ENCODE data around the gene AAK1.
"Not testable (repeated sequence)": the region's sequence is repeated elsewhere in the genome, so short reads cannot be mapped to it uniquely, and the experiment has no call there.

The AAK1 gene

GRCh38 chr2:69456950-69457445, 186.5 kb downstream of the AAK1 start:
- H3K27ac ChIP-seq (ENCODE audit: low read depth, low read length) = no peak overlapping the region
- no peaks in the 10 kb centered on the region for H3K27me3 ChIP-seq (ENCODE audit: control insufficient read depth, insufficient read depth, low read length)
- H3K4me1 ChIP-seq (ENCODE audit: control insufficient read depth, insufficient read depth, low read length) = no peaks in the 10 kb centered on the region
- no peak overlapping the region for H3K4me3 ChIP-seq (ENCODE audit: low read length)
- no peaks in the 10 kb centered on the region for H3K36me3 ChIP-seq (ENCODE audit: control insufficient read depth, insufficient read depth, low read length)
- H3K9ac ChIP-seq (ENCODE audit: low read length) = no peak overlapping the region

GRCh38 chr2:69456154-69456553, 187.4 kb downstream of the AAK1 start:
- H3K4me1 ChIP-seq (ENCODE audit: control insufficient read depth, insufficient read depth, low read length) = no peaks in the 10 kb centered on the region
- H3K27ac ChIP-seq (ENCODE audit: low read depth, low read length) = no peak overlapping the region

GRCh38 chr2:69454976-69455375, 188.6 kb downstream of the AAK1 start:
- no peaks in the 10 kb centered on the region for H3K27me3 ChIP-seq (ENCODE audit: control insufficient read depth, insufficient read depth, low read length)
- no peak overlapping the region for H3K27ac ChIP-seq (ENCODE audit: low read depth, low read length)
- H3K36me3 ChIP-seq (ENCODE audit: control insufficient read depth, insufficient read depth, low read length) = no peaks in the 10 kb centered on the region
- H3K4me1 ChIP-seq (ENCODE audit: control insufficient read depth, insufficient read depth, low read length) = no peaks in the 10 kb centered on the region
- H3K9ac ChIP-seq (ENCODE audit: low read length) = no peak overlapping the region
- no peak overlapping the region for H3K4me3 ChIP-seq (ENCODE audit: low read length)

More at GRCh38 chr2:69456154-69456553, 187.4 kb downstream of the AAK1 start:
- Histone ChIP-seq H3K27me3 (ENCODE audit: control insufficient read depth, insufficient read depth, low read length) (no peaks in the 10 kb centered on the region), H3K4me3 (ENCODE audit: low read length) (no peak overlapping the region), H3K9ac (ENCODE audit: low read length) (no peak overlapping the region), H3K36me3 (ENCODE audit: control insufficient read depth, insufficient read depth, low read length) (no peaks in the 10 kb centered on the region)

GRCh38 chr2:69453475-69454129, 189.9 kb downstream of the AAK1 start:
- Histone ChIP-seq H3K4me3 (ENCODE audit: low read length) (no peak overlapping the region), H3K27ac (ENCODE audit: low read depth, low read length) (no peak overlapping the region), H3K4me1 (ENCODE audit: control insufficient read depth, insufficient read depth, low read length) (no peaks in the 10 kb centered on the region)

GRCh38 chr2:69452687-69453086, 190.9 kb downstream of the AAK1 start:
- Histone ChIP-seq H3K36me3 (ENCODE audit: control insufficient read depth, insufficient read depth, low read length) (no peaks in the 10 kb centered on the region), H3K4me3 (ENCODE audit: low read length) (no peak overlapping the region), H3K27me3 (ENCODE audit: control insufficient read depth, insufficient read depth, low read length) (no peaks in the 10 kb centered on the region), H3K4me1 (ENCODE audit: control insufficient read depth, insufficient read depth, low read length) (no peaks in the 10 kb centered on the region), H3K27ac (ENCODE audit: low read depth, low read length) (no peak overlapping the region), H3K9ac (ENCODE audit: low read length) (no peak overlapping the region)

More at GRCh38 chr2:69453475-69454129, 189.9 kb downstream of the AAK1 start:
- Histone ChIP-seq H3K9ac (ENCODE audit: low read length) (no peak overlapping the region), H3K27me3 (ENCODE audit: control insufficient read depth, insufficient read depth, low read length) (no peaks in the 10 kb centered on the region), H3K36me3 (ENCODE audit: control insufficient read depth, insufficient read depth, low read length) (no peaks in the 10 kb centered on the region)

GRCh38 chr2:69450735-69451416, 192.7 kb downstream of the AAK1 start:
- H3K9ac ChIP-seq (ENCODE audit: low read length) = no peak overlapping the region
- no peak overlapping the region for H3K27ac ChIP-seq (ENCODE audit: low read depth, low read length)
- no peaks in the 10 kb centered on the region for H3K4me1 ChIP-seq (ENCODE audit: control insufficient read depth, insufficient read depth, low read length)
- H3K27me3 ChIP-seq (ENCODE audit: control insufficient read depth, insufficient read depth, low read length) = no peaks in the 10 kb centered on the region
- H3K36me3 ChIP-seq (ENCODE audit: control insufficient read depth, insufficient read depth, low read length) = no peaks in the 10 kb centered on the region
- no peak overlapping the region for H3K4me3 ChIP-seq (ENCODE audit: low read length)

- Histone ChIP-seq H3K36me3 (ENCODE audit: control insufficient read depth, insufficient read depth, low read length) (no peaks in the 10 kb centered on the region), H3K4me3 (ENCODE audit: low read length) (no peak overlapping the region), H3K27me3 (ENCODE audit: control insufficient read depth, insufficient read depth, low read length) (no peaks in the 10 kb centered on the region), H3K9ac (ENCODE audit: low read length) (no peak overlapping the region), H3K4me1 (ENCODE audit: control insufficient read depth, insufficient read depth, low read length) (no peaks in the 10 kb centered on the region), H3K27ac (ENCODE audit: low read depth, low read length) (no peak overlapping the region)
Observed at GRCh38 chr2:69449906-69450305, 193.6 kb downstream of the AAK1 start.

- H3K9ac ChIP-seq (ENCODE audit: low read length); H3K27me3 ChIP-seq (ENCODE audit: control insufficient read depth, insufficient read depth, low read length); H3K27ac ChIP-seq (ENCODE audit: low read depth, low read length); H3K36me3 ChIP-seq (ENCODE audit: control insufficient read depth, insufficient read depth, low read length); H3K4me3 ChIP-seq (ENCODE audit: low read length); H3K4me1 ChIP-seq (ENCODE audit: control insufficient read depth, insufficient read depth, low read length): not testable (repeated sequence)
Observed at GRCh38 chr2:69443673-69444072, 199.9 kb downstream of the AAK1 start.

DNA sequence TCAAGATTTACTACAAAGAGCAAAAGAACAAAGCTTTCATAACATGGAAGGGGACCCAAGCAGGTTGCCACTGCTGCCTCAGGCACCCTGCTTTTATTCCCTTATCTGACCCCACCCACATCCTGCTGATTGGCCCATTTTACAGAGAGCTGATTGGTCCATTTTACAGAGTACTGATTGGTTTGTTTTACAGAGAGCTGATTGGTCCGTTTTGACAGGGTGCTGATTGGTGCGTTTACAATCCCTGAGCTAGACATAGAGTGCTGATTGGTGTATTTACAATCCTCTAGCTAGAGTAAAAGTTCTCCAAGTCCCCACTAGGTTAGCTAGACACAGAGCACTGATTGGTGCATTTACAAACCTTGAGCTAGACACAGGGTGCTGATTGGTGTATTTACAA, 204.0 kb downstream of the AAK1 start:
- not testable (repeated sequence) for H3K27ac ChIP-seq (ENCODE audit: low read depth, low read length); H3K36me3 ChIP-seq (ENCODE audit: control insufficient read depth, insufficient read depth, low read length); H3K9ac ChIP-seq (ENCODE audit: low read length); H3K27me3 ChIP-seq (ENCODE audit: control insufficient read depth, insufficient read depth, low read length); H3K4me3 ChIP-seq (ENCODE audit: low read length)
- H3K4me1 ChIP-seq (ENCODE audit: control insufficient read depth, insufficient read depth, low read length) = peaks cover 14% of the 10 kb centered on the region

DNA sequence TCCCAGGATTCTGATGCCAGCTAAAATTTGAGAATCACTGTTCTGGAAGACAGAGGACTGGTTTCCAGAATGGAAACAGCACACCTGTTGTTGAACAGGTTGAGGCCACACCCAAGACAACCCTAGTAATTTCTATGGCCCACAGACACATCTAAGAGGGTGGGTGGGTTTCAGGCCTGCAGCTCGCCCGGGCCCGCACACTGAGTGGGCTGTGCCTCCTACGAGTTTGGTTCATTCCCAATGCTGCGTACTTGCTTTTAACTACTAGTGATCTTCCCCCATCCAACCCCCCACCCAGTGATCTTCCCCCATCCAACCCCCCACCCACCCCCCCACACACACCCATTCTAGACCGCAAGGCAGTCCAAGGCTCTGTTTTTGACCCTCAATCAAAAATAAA, 205.0 kb downstream of the AAK1 start:
- no peaks in the 10 kb centered on the region for H3K36me3 ChIP-seq (ENCODE audit: control insufficient read depth, insufficient read depth, low read length)
- H3K9ac ChIP-seq (ENCODE audit: low read length) = no peak overlapping the region
- H3K27ac ChIP-seq (ENCODE audit: low read depth, low read length) = peak overlapping the region; percentile 100
- H3K4me1 ChIP-seq (ENCODE audit: control insufficient read depth, insufficient read depth, low read length) = peaks cover 14% of the 10 kb centered on the region
- no peak overlapping the region for H3K4me3 ChIP-seq (ENCODE audit: low read length)
- no peaks in the 10 kb centered on the region for H3K27me3 ChIP-seq (ENCODE audit: control insufficient read depth, insufficient read depth, low read length)

- peak overlapping the region; percentile 82 for H3K4me3 ChIP-seq (ENCODE audit: low read length)
- H3K27ac ChIP-seq (ENCODE audit: low read depth, low read length) = peak overlapping the region; percentile 100
- no peaks in the 10 kb centered on the region for H3K27me3 ChIP-seq (ENCODE audit: control insufficient read depth, insufficient read depth, low read length)
- H3K36me3 ChIP-seq (ENCODE audit: control insufficient read depth, insufficient read depth, low read length) = no peaks in the 10 kb centered on the region
- peak overlapping the region; percentile 68 for H3K9ac ChIP-seq (ENCODE audit: low read length)
- H3K4me1 ChIP-seq (ENCODE audit: control insufficient read depth, insufficient read depth, low read length) = peaks cover 14% of the 10 kb centered on the region
Observed at GRCh38 chr2:69437751-69438154, 205.8 kb downstream of the AAK1 start.

GRCh38 chr2:69436938-69437750, 206.4 kb downstream of the AAK1 start, which contains the start of gene NFU1:
NFU1 (minus strand) TSS chr2:69437435; CDS start chr2:69437422, 13 bp downstream.
- Histone ChIP-seq H3K27ac (ENCODE audit: low read depth, low read length) (peak within 1 kb of the TSS; percentile 100), H3K9ac (ENCODE audit: low read length) (peak within 1 kb of the TSS; percentile 68), H3K27me3 (ENCODE audit: control insufficient read depth, insufficient read depth, low read length) (no peaks in the 10 kb centered on the region), H3K4me3 (ENCODE audit: low read length) (peak within 1 kb of the TSS; percentile 82), H3K4me1 (ENCODE audit: control insufficient read depth, insufficient read depth, low read length) (peaks cover 14% of the 10 kb centered on the region), H3K36me3 (ENCODE audit: control insufficient read depth, insufficient read depth, low read length) (no peaks in the 10 kb centered on the region)

All from rectal smooth muscle tissue (tissue), 1 donor.